Uterus (tissue), 2 donors: ENCODE measurements around the gene FBN2.

Experiments
- CTCF ChIP-seq, 4 experiments: fragments of 200-600 bp in 2 of 4; fragments of 450-650 bp in 2 of 4; sonication (generic) in 2 of 4; IDR thresholded peaks; one replicate each; pipeline ENCODE4 v1.5.1; 2016 to 2019; ENCODE audit warnings: antibody characterized with exemption in 4 of 4, mild to moderate bottlenecking in 2 of 4, moderate library complexity in 1 of 4
- POLR2A ChIP-seq, 2 donors: fragments of 450-650 bp; IDR thresholded peaks; one replicate each; pipeline ENCODE4 v1.6.1; 2016; ENCODE audit warnings: antibody characterized with exemption in 2 of 2, mild to moderate bottlenecking in 1 of 2, moderate library complexity in 1 of 2

- TF ChIP-seq CTCF (IDR thresholded peaks at IDR 0.05) = no peak
- TF ChIP-seq POLR2A (IDR thresholded peaks at IDR 0.05) = no peak
Observed at GRCh38 chr5:128220841-128221240, 317.2 kb downstream of the FBN2 start.
